H1 (cell line): ENCODE data around the gene NLRX1. TPM values are rescaled to one million over a fixed set of nuclear protein-coding genes. Genes with fewer than 3 reads are reported as not detected.

Experiments used
- CTCF ChIA-PET: fragments of 300-600 bp; sonication (Branson Sonifier 250); formaldehyde crosslinking; loops from one replicate; lab custom pipeline; 2021; ENCODE audit not compliant: partially characterized antibody; lab: Charles Lee
- POLR2A ChIA-PET: fragments of 300-600 bp; sonication (Branson Sonifier 250); formaldehyde crosslinking; loops from one replicate; lab custom pipeline; 2021; ENCODE audit warnings: inconsistent platforms; ENCODE audit not compliant: partially characterized antibody; lab: Charles Lee
- DNase-seq, 2 experiments: peaks; one replicate each; pipeline versions ENCODE4 v3.0.0 to v3.0.0-alpha.2; 2010 to 2022; ENCODE audit warnings: low spot score in 2 of 2, low read depth in 1 of 2, mixed read lengths in 1 of 2
- FAIRE-seq: peaks from 2 replicates; lab custom pipeline; 2011; peaks lifted over from hg19 to GRCh38; lab: Jason Lieb, UNC
- H2AFZ ChIP-seq: 2 replicates; pipeline ENCODE4 v1.8.1; 2012; ENCODE audit warnings: low read length, inconsistent platforms
- H2AK5ac ChIP-seq: 2 replicates; pipeline ENCODE4 v1.6.1; 2013; ENCODE audit warnings: low read depth, low read length
- H2BK120ac ChIP-seq: replicated peaks from 2 replicates; pipeline ENCODE3; 2013; ENCODE audit warnings: low read depth, low read length, inconsistent platforms
- H2BK12ac ChIP-seq: 2 replicates; pipeline ENCODE4 v1.6.1; 2013; ENCODE audit warnings: low read depth, low read length
- H2BK15ac ChIP-seq: 2 replicates; pipeline ENCODE4 v1.6.1; 2013; ENCODE audit warnings: low read length
- H2BK20ac ChIP-seq: 2 replicates; pipeline ENCODE4 v1.6.1; 2013; ENCODE audit warnings: low read length
- H2BK5ac ChIP-seq: 2 replicates; pipeline ENCODE4 v1.6.1; 2013; ENCODE audit warnings: low read depth, low read length
- H3K14ac ChIP-seq: 2 replicates; pipeline ENCODE4 v1.6.1; 2013; ENCODE audit warnings: inconsistent platforms; ENCODE audit not compliant: insufficient read length
- H3K18ac ChIP-seq: 2 replicates; pipeline ENCODE4 v1.6.1; 2013; ENCODE audit warnings: low read length; ENCODE audit errors: extremely low read depth
- H3K23ac ChIP-seq: 2 replicates; pipeline ENCODE4 v1.6.1; 2013; ENCODE audit warnings: inconsistent platforms; ENCODE audit not compliant: insufficient read length
- H3K23me2 ChIP-seq: 2 replicates; pipeline ENCODE4 v1.6.1; 2013; ENCODE audit warnings: low read depth, low read length
- H3K27ac ChIP-seq: 2 replicates; pipeline ENCODE4 v1.6.1; 2011; ENCODE audit warnings: low read depth, low read length, inconsistent platforms
- H3K27me3 ChIP-seq, 4 experiments: replicated peaks in 1 of 4; 1 replicate in 1 of 4; 2 replicates in 3 of 4; pipeline versions ENCODE4 v1.6.1 to v1.8.1; 2011 to 2013; ENCODE audit warnings: low read length in 3 of 4, mild to moderate bottlenecking in 3 of 4, inconsistent platforms in 2 of 4, mixed read lengths in 2 of 4, moderate library complexity in 1 of 4; ENCODE audit not compliant: control insufficient read depth in 3 of 4, insufficient read depth in 3 of 4; ENCODE audit errors: extremely low read depth in 1 of 4
- H3K36me3 ChIP-seq, 4 experiments: 2 replicates each; pipeline versions ENCODE4 v1.6.1 to v1.8.1; 2011 to 2013; ENCODE audit warnings: mild to moderate bottlenecking in 4 of 4, low read length in 3 of 4, moderate library complexity in 2 of 4, control low read depth in 1 of 4, inconsistent platforms in 1 of 4; ENCODE audit not compliant: insufficient read depth in 4 of 4, control insufficient read depth in 2 of 4
- H3K4ac ChIP-seq: replicated peaks from 2 replicates; pipeline ENCODE3; 2013; ENCODE audit warnings: low read length, low read depth, mixed read lengths, inconsistent platforms; ENCODE audit not compliant: insufficient read length
- H3K4me1 ChIP-seq, 4 experiments: replicated peaks in 1 of 4; 1 replicate in 1 of 4; 2 replicates in 3 of 4; pipeline versions ENCODE4 v1.6.1 to v1.8.1; 2011 to 2013; ENCODE audit warnings: low read length in 3 of 4, inconsistent platforms in 2 of 4, mixed read lengths in 1 of 4; ENCODE audit not compliant: insufficient read depth in 4 of 4, control insufficient read depth in 3 of 4
- H3K4me2 ChIP-seq, 2 experiments: 2 replicates each; pipeline versions ENCODE4 v1.6.1 to v1.8.1; 2011 to 2013; ENCODE audit warnings: low read depth in 2 of 2, low read length in 2 of 2, control low read depth in 1 of 2, inconsistent platforms in 1 of 2, mild to moderate bottlenecking in 1 of 2; ENCODE audit not compliant: insufficient read depth in 1 of 2
- H3K4me3 ChIP-seq, 4 experiments: fragments of 200-600, 300-600 bp in 1 of 4; sonication (generic), shearing (Covaris generic), sonication (Bioruptor Twin) in 1 of 4; 2 replicates each; pipeline versions ENCODE4 v1.5.1 to v1.8.1; 2011 to 2016; ENCODE audit warnings: low read length in 4 of 4, low read depth in 3 of 4, control low read depth in 2 of 4, inconsistent platforms in 2 of 4, mild to moderate bottlenecking in 2 of 4, mixed read lengths in 1 of 4, moderate library complexity in 1 of 4; ENCODE audit not compliant: insufficient read depth in 2 of 4; ENCODE audit errors: extremely low read depth in 1 of 4
- H3K56ac ChIP-seq: replicated peaks from 2 replicates; pipeline ENCODE3; 2013; ENCODE audit warnings: low read depth, mild to moderate bottlenecking, mixed read lengths, low read length, inconsistent platforms; ENCODE audit not compliant: insufficient read length
- H3K79me1 ChIP-seq: 2 replicates; pipeline ENCODE4 v1.6.1; 2013; ENCODE audit warnings: low read depth, low read length, control low read depth
- H3K79me2 ChIP-seq, 2 experiments: 2 replicates each; pipeline versions ENCODE4 v1.6.1 to v1.8.1; 2012 to 2013; ENCODE audit warnings: low read length in 2 of 2, mild to moderate bottlenecking in 2 of 2, inconsistent platforms in 1 of 2; ENCODE audit not compliant: insufficient read depth in 2 of 2, control insufficient read depth in 1 of 2
- H3K9ac ChIP-seq, 4 experiments: replicated peaks in 1 of 4; 1 replicate in 1 of 4; 2 replicates in 3 of 4; pipeline versions ENCODE4 v1.6.1 to v1.8.1; 2011 to 2013; ENCODE audit warnings: low read depth in 3 of 4, low read length in 3 of 4, control low read depth in 2 of 4, mild to moderate bottlenecking in 2 of 4, moderate library complexity in 2 of 4, inconsistent platforms in 1 of 4; ENCODE audit errors: extremely low read depth in 1 of 4
- H3K9me3 ChIP-seq, 2 experiments: 2 replicates each; pipeline versions ENCODE4 v1.6.1 to v1.8.1; 2012 to 2013; ENCODE audit warnings: mild to moderate bottlenecking in 2 of 2, moderate library complexity in 2 of 2, control low read depth in 1 of 2, inconsistent platforms in 1 of 2, low read depth in 1 of 2, low read length in 1 of 2, mixed read lengths in 1 of 2; ENCODE audit not compliant: insufficient read depth in 2 of 2
- H4K20me1 ChIP-seq, 2 experiments: replicated peaks in 1 of 2; 2 replicates each; pipeline versions ENCODE3 to v1.8.1; 2011 to 2013; ENCODE audit warnings: inconsistent platforms in 2 of 2, low read length in 2 of 2, mild to moderate bottlenecking in 1 of 2; ENCODE audit not compliant: insufficient read depth in 2 of 2, control insufficient read depth in 1 of 2
- H4K5ac ChIP-seq: 2 replicates; pipeline ENCODE4 v1.6.1; 2013; ENCODE audit warnings: low read length, low read depth, mixed read lengths, inconsistent platforms; ENCODE audit not compliant: insufficient read length
- H4K8ac ChIP-seq: 2 replicates; pipeline ENCODE4 v1.8.0; 2013; ENCODE audit warnings: mild to moderate bottlenecking, moderate library complexity, low read length, inconsistent platforms; ENCODE audit not compliant: insufficient read depth; ENCODE audit errors: extremely low read depth
- H4K91ac ChIP-seq: replicated peaks from 2 replicates; pipeline ENCODE3; 2013; ENCODE audit warnings: low read length, mixed read lengths, inconsistent platforms; ENCODE audit not compliant: insufficient read length
- BACH1 ChIP-seq: IDR thresholded peaks from 2 replicates; pipeline ENCODE4 v1.6.1; 2012; ENCODE audit warnings: low read length, improper control_type of control experiment
- CREB1 ChIP-seq: IDR thresholded peaks from 2 replicates; pipeline ENCODE4 v1.6.1; 2012; ENCODE audit warnings: inconsistent platforms
- EP300 ChIP-seq, 2 experiments: IDR thresholded peaks; 1 replicate in 1 of 2; 2 replicates in 1 of 2; pipeline ENCODE4 v1.6.1; 2011 to 2012; ENCODE audit warnings: low read depth in 2 of 2, low read length in 2 of 2, mild to moderate bottlenecking in 2 of 2, borderline replicate concordance in 1 of 2, inconsistent platforms in 1 of 2, moderate library complexity in 1 of 2
- FOSL1 ChIP-seq: IDR thresholded peaks from 2 replicates; pipeline ENCODE4 v1.6.1; 2011; ENCODE audit warnings: mild to moderate bottlenecking, low read depth, low read length, moderate library complexity; ENCODE audit not compliant: insufficient read depth
- HDAC6 ChIP-seq: IDR thresholded peaks from one replicate; pipeline ENCODE4 v1.7.1; 2012; ENCODE audit warnings: low read depth, mild to moderate bottlenecking, inconsistent platforms, low read length, moderate library complexity
- JUN ChIP-seq: IDR thresholded peaks from 2 replicates; pipeline ENCODE4 v1.6.1; 2011; ENCODE audit warnings: low read depth, mild to moderate bottlenecking, improper control_type of control experiment, low read length
- KDM5A ChIP-seq: fragments of 200-600 bp; IDR thresholded peaks from 2 replicates; pipeline ENCODE4 v1.7.1; 2012; ENCODE audit warnings: mild to moderate bottlenecking, low read length, inconsistent platforms, mixed read lengths
- MAX ChIP-seq: IDR thresholded peaks from 2 replicates; pipeline ENCODE4 v1.6.1; 2012; ENCODE audit warnings: inconsistent platforms
- POLR2A ChIP-seq, 2 experiments: IDR thresholded peaks; 1 replicate in 1 of 2; 2 replicates in 1 of 2; pipeline ENCODE4 v1.6.1; 2011; ENCODE audit warnings: low read depth in 2 of 2, low read length in 2 of 2, mild to moderate bottlenecking in 2 of 2; ENCODE audit errors: control extremely low read depth in 1 of 2
- POU5F1 ChIP-seq: IDR thresholded peaks from 2 replicates; pipeline ENCODE4 v1.6.1; 2011; ENCODE audit warnings: low read depth, mild to moderate bottlenecking, low read length, moderate library complexity
- RBBP5 ChIP-seq: IDR thresholded peaks from 2 replicates; pipeline ENCODE4 v1.7.1; 2012; ENCODE audit warnings: low read depth, mild to moderate bottlenecking, inconsistent platforms, low read length, moderate library complexity, borderline replicate concordance
- SIN3A ChIP-seq, 2 experiments: IDR thresholded peaks in 1 of 2; conservative IDR thresholded peaks in 1 of 2; 2 replicates each; pipeline ENCODE4 v1.6.1; 2011 to 2012; ENCODE audit warnings: low read length in 2 of 2, improper control_type of control experiment in 1 of 2, low read depth in 1 of 2, mild to moderate bottlenecking in 1 of 2
- SP4 ChIP-seq: IDR thresholded peaks from 2 replicates; pipeline ENCODE4 v1.6.1; 2012; ENCODE audit warnings: low read length, inconsistent platforms
- TAF7 ChIP-seq: optimal IDR thresholded peaks from 2 replicates; pipeline ENCODE3; 2011; ENCODE audit warnings: low read depth, mild to moderate bottlenecking, inconsistent platforms, low read length, moderate library complexity, borderline replicate concordance
- ZNF274 ChIP-seq: IDR thresholded peaks from 2 replicates; pipeline ENCODE4 v1.7.0; 2012; ENCODE audit warnings: low read length, borderline replicate concordance; ENCODE audit errors: extremely low read depth
- WGBS, 2 experiments: shearing (Covaris generic) in 1 of 2; methylation state at CpG; one replicate each; pipeline versions ENCODE4 v1.1.6 to v1.1.7; 2013 to 2015; ENCODE audit warnings: low lambda C conversion rate in 2 of 2, mixed read lengths in 2 of 2, inconsistent platforms in 1 of 2, low coverage in 1 of 2, missing lambda C conversion rate in 1 of 2; ENCODE audit not compliant: insufficient replicate concordance in 2 of 2, insufficient coverage in 1 of 2, insufficient read length in 1 of 2; ENCODE audit errors: extremely low coverage in 1 of 2, missing lambda C conversion rate in 1 of 2; 5-methylcytosine and 5-hydroxymethylcytosine counted together
- polyA plus RNA-seq, 7 experiments: library from polyadenylated mRNA; depleted of rRNA in 3 of 7; stranded (reverse) in 5 of 7; unstranded in 2 of 7; fragments of >200 nt in 5 of 7; fragments of 200-250 nt in 2 of 7; gene quantifications; 1 replicate in 5 of 7; 2 replicates in 1 of 7; 4 replicates in 1 of 7; pipeline versions ENCODE4 v1.2.1 to v1.2.3, GENCODE V29; 2011 to 2013; ENCODE audit warnings: missing spikeins in 2 of 7, mixed read lengths in 2 of 7
- total RNA-seq: library from RNA; stranded (reverse); fragmentation: NEBNext Ultra II Directional; extraction: Animal tissue kit (Norgen Biotek cat#: 25700); gene quantifications from 2 replicates; pipeline ENCODE4 v1.2.1, GENCODE V29; 2021

The NLRX1 gene
- total and polyA plus RNA-seq, 2 of the 8 experiments (the other 6 are each of a cell fraction or from before 2014, with no cell fraction given) = 13.2 to 18.6 TPM

GRCh38 chr11:119222891-119223290 lies 54.4 kb downstream of the NLRX1 start:
- Histone ChIP-seq H3K27me3 (no peaks in the 10 kb centered on the region), H4K5ac (no peak overlapping the region), H3K23me2 (no peaks in the 10 kb centered on the region), H2AFZ (no peak overlapping the region), H2BK12ac (no peak overlapping the region), H4K8ac (no peak overlapping the region), H3K18ac (no peak overlapping the region), H3K9me3 (no peaks in the 10 kb centered on the region), H4K20me1 (peaks cover 6 to 9% of the 10 kb centered on the region in 2 experiments), H3K36me3 (no peaks in the 10 kb centered on the region), H3K4me2 (no peak overlapping the region), H3K79me2 (peaks cover 0 to 93% of the 10 kb centered on the region in 2 experiments; a peak in 3 of 4 replicates), H3K23ac (no peak overlapping the region), H3K4me3 (no peak overlapping the region), H3K4ac (no peak overlapping the region), H2BK15ac (no peak overlapping the region), H2AK5ac (no peak overlapping the region), H4K91ac (no peak overlapping the region), H3K14ac (no peak overlapping the region), H3K56ac (no peak overlapping the region), H2BK20ac (no peak overlapping the region), H2BK120ac (no peak overlapping the region), H3K9ac (no peak overlapping the region), H3K27ac (no peak overlapping the region), H2BK5ac (no peak overlapping the region), H3K4me1 (no peaks in the 10 kb centered on the region), H3K79me1 (peaks cover 5% of the 10 kb centered on the region)
- FAIRE-seq = no peak
- CTCF ChIA-PET = interaction anchor here (0.6 to 0.7 kb wide), 4 partner anchors 15 to 314 kb away, joined by 3 read pairs; no protein-coding TSS in a partner anchor
- WGBS, 2 experiments = 84% methylated on average over 5 of the region's 5 CpGs; no CpG with 5 or more reads in 1 of the 2 experiments
- POLR2A ChIA-PET = interaction anchor here (0.6 to 1.3 kb wide), 3 partner anchors 12 to 37 kb away, joined by 3 to 4 read pairs (median 3); no protein-coding TSS in a partner anchor
- DNase-seq = no peak
- TF ChIP-seq EP300 (IDR thresholded peaks at IDR 0.05; ENCODE audit: borderline replicate concordance in 1 of 2, low read depth in 2 of 2, low read length in 2 of 2) (no peak), BACH1 (no peak), HDAC6 (no peak), ZNF274 (no peak), RBBP5 (no peak), FOSL1 (no peak), SIN3A (conservative IDR thresholded peaks at IDR 0.05 in 1 of 2, IDR thresholded peaks at IDR 0.05 in 1 of 2; ENCODE audit: low read depth in 1 of 2, low read length in 2 of 2) (no peak), CREB1 (no peak), POU5F1 (no peak), POLR2A (IDR thresholded peaks at IDR 0.05; ENCODE audit: control extremely low read depth in 1 of 2, low read depth in 2 of 2, low read length in 2 of 2) (no peak), MAX (no peak), JUN (no peak), KDM5A (no peak), TAF7 (no peak), SP4 (no peak)
